GM18517 (cell line): ENCODE measurements around the gene SLC38A8.

Experiments
- ATAC-seq: cut with Tn5 transposase; IDR thresholded peaks from one replicate; pipeline ENCODE4 v1.9.1; 2021; ENCODE audit warnings: mild to moderate bottlenecking, moderate library complexity; ENCODE audit not compliant: unreplicated experiment

Gene SLC38A8

GRCh38 chr16:84042308-84042878, at the start of gene SLC38A8:
Gene SLC38A8 (minus strand): TSS chr16:84042795. CDS start chr16:84042157, 638 bp downstream.
- no peak for ATAC-seq

DNA sequence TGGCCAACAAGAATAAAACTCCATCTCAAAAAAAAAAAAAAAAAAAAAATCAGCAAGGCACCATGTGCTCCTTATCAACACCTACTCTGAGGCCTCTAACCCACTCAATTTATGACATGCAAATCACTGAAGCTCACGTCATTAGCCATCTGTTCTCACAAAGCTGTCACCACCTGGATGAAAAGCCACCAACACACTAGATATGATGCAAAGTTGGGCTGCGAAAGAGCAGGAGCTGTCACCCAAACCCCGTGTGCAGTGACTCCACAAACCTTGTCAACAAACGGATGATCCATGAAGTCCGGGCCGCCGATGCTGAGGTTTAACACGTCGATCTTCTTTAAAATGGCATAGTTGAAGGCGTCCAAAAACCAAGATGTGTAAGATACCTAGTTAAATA, 48.9 kb upstream of the SLC38A8 start:
- no peak for ATAC-seq

GRCh38 chr16:84090211-84090610, 47.6 kb upstream of the SLC38A8 start:
- ATAC-seq: no peak

DNA sequence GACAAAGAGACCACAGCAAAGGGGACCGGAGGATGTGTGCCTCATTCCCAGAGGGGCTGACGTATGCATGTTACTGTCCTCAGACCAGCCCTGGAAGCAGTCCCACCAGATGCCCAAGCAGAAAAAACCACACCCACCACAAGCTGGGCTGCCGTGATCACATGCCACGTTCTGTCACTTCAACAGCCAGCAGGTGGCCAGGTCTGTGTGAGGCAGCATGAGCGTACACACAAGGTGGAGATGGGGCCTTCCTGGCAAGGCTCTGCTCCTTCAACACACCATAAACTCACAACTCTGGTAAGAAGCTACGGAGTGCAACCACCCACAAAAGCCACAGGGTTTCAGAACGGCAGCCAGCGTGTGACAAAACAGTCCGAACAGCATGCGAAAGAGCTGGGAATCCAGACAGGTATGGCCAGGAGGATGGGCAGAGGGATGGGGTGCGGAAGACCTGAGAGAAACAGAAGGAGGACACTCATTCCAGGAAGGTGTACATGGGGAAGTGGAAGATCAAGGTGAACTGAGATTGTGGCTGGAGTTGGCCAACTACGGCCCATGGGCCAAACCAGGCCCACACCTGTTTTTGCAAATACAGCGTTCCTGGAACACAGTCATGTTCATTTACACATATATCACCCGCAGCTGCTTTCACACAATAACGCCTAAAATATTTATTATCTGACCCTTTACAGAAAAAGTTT, 46.2 kb upstream of the SLC38A8 start:
- ATAC-seq: peak; percentile 80

- no peak for ATAC-seq
Measured at GRCh38 chr16:84087466-84088151, 45.0 kb upstream of the SLC38A8 start.

DNA sequence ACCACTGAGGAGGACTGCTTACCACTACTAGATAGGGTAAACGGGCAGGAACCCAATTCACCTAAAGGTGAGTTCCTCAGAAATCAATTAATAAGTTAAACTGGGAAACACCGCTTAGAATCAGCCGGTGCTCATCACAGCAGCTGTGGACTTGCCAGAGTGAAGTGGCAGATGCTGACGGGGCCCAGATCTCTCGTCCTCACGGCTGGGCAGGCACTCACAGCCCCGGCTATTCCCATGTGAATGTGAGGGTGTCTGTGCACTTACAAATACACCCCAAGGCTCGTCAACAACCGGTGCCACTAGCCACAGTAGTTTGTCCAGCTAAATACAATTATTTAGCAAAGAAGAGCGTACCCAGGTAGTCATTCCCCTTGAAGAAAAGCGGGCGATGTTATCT, 44.4 kb upstream of the SLC38A8 start:
- ATAC-seq: no peak

DNA sequence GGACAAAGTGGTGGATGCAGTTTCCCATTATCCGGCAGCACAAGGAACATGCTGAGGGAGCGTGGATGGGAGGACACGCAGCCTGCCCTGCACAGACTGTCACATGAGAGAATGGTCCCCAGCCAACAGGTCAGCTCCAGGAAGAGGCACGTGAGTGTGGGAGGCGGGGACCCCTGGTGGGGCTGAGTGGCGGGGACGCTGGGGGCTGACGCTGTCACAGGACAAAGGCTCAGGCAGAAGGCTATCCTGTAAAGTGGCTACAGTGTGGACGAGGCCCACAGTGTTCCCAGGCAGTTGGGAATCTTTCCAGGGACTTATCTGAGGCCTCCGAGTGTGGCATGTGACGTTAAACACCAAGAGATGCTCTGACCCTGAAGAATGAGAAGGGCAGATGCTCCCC, 43.7 kb upstream of the SLC38A8 start:
- no peak for ATAC-seq

DNA sequence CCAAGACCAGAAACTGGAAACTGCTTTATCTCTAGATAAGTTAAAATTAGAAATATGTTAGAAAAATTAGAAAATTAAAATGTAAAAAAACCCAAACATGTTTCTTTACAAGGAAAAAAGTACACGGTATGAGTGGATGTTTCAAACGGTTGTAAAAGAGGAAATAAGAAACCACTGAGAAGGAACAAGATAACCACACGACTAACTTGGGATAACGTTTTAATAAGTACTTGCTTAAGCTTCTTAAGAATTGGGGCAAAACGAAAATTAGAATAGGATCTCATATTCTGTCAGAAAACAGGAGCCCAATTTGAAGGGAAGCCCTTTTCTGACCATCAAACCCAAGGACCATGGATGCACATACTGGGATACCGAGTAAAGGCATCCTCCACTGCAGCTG, 43.2 kb upstream of the SLC38A8 start:
- ATAC-seq: no peak

DNA sequence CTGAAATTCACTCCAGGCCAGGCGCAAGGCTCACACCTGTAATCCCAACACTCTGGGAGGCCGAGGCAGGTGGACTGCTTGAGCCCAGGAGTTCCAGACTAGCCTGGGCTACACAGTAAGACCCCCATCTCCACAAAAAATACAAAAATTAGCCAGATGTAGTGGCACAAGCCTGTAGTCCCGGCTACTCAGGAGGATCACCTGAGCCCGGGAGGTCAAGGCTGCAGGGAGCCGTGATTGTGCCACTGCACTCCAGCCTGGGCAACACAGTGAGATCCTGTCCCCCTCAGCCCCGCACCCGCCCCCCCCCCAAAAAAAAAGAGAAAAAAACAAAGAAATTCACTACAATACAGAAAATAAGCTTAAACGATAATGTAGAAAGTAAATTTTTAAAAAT, 42.7 kb upstream of the SLC38A8 start:
- no peak for ATAC-seq

DNA sequence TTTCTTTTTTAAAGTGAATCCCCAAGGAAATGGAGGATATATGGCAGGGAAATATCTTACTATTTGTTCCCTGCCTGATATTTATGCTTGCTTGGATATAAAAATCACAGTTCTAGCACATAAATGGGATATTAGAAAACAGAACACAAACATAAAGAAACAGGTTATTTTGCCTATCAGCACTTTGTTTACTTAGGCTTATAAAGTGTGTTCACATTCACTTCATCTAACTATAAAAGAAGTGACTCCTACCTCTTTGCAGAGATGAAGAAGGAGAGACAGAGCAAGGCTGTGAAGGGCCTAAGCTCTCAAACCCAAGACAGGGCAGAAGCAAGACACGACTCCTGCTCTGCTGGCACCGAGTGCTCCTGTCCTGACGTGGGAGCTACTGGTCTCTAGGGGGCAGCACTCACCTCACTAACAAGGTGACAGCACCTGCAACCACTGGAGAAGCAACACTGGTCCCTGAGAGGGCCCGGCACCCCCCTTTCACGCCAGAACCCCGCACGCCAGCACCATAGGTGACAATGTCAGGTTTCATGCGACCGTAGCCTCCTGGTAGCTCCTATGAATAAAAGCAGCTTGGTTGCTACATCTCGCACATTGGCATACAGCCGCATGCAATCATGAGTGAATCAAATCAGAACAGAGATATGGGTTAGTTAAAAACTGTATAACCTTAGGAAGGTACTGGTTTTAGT, 42.1 kb upstream of the SLC38A8 start:
- no peak for ATAC-seq

- no peak for ATAC-seq
Measured at GRCh38 chr16:84082835-84083569, 40.4 kb upstream of the SLC38A8 start.

DNA sequence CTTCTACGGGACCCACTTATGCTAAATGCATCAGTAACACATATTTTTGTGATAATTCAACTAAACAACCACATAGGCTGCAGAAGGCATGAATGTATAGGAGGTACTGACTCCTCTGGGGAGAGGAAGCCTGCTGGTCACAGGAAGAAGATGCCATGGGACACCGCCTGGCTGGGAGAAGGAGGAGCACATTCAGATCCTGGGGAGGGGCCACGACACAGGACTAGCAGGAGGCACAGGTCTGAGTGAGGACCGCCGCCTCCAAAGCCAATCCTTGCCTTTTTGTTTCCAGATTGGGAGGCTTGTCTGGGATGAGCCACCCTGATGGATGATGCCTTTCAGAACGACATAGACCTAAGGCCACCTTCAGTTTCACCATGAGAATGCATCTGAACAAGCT, 39.5 kb upstream of the SLC38A8 start:
- ATAC-seq: no peak

DNA sequence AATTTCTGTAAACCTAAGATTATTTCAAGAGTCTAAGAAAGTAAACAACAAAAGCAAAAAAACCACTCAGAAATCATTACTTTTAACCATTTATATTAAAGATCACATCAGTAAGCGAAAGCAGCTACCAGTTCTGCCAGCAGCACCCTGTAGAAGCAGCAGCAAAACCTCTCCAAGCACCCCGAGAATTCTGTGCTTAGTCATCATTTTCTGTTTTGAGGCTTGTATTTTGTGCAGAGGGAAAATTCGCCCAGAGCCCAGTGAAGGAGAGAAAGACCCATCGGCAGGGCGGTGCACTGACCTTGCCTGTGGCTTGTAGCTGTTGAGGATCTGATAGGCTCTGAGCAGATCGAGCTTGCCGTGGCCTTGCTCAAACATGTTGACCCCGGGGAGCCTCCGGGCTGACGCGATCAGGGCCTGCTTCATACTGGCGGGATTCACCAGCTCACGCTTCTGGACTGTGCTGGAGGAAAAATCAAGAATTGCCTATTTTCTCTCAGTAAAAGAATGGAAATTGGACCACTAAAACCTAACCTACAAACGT, 38.9 kb upstream of the SLC38A8 start:
- no peak for ATAC-seq

GRCh38 chr16:84080813-84081212, 38.2 kb upstream of the SLC38A8 start:
- no peak for ATAC-seq

DNA sequence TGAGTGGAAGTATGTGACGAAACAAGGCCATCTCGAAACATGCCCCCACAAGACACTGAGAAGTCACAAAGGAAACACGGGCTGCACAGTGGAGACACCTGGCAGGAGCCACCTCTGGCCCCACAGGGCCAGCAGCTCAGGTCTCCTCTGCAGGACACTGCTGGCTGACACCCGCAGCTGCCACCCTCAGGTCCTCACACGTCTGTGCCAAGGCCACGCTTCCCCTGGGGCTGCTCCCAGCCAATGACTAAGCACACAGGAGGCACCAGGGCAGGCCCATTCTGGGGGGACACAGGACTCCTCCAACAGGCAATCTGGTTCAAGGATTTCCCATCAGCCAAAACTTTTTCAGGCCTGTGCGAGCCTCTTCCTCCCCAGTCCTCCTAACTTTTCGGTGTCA, 37.8 kb upstream of the SLC38A8 start:
- no peak for ATAC-seq

DNA sequence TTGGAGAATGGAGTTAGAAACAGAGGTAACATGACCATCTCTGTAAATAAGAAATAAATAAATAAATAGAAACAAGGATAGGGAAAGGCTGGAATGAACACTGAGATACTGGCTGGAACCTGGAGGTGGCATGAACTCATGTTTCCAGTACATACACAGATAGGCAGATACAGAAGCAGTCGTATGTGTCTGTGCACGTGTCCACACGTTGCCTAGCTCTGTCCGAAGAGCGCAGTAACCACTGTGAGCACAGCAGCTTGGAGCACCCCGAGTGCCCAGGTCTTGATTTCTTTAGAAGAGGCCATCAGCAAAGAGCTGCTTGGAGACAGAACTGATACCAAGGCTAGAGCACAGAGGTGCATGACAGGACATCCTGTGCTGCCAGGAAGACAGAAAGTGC, 37.1 kb upstream of the SLC38A8 start:
- no peak for ATAC-seq

DNA sequence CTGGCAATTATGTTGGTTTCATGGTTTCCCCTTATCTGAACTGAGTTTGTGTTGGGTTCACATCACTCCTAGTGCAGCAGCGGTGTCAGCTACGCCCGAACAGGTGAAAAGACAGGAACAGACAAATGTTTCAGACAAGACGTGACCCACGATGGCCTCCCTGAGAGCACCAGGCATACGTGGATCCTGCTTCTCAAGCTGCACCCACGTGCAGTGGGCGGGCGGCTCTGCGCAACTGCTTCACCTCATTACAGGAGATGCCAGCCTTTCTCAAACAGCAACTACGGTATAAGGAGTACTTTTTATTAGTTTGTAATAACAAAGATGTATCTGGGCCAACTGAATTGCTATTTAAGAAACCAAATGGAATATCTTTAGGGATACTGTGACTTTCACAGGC, 32.8 kb upstream of the SLC38A8 start:
- no peak for ATAC-seq

DNA sequence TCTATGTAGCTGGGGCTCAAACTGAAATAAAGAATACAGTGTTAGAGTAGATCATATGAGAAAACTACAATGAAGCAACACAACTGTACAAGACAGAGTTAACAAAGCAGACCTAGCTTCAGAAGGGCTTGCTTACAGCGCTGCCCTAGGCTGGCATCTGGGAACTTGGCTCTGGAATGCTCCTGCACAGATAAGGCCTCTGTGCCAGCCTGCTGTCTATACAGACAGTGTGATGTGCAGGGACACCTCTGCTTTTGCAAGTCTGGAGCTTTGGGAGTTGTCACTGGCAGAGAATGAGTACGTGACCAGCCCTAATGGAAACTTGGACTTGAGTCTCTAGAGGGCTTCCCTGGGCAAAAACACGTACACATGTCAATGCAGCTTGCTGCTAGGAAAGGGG, 32.1 kb upstream of the SLC38A8 start:
- no peak for ATAC-seq

DNA sequence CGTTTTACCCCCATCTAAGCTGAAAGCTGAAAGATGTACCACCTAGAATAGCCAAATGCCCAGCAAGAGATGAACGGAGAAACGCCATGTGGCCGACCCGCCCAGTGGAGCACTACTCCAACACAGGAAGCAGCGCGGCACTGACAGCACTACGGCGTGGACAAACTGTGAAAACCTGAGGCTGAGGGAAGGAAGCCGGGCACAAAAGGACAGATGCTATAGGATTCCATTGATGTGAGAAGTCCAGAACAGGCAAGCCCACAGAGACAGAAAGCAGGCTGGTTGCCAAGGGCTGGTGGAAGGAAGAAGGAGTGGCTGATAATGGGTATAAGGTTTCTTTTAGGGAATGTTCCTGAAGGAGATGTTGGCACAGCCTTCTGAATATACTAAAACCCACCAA, 29.4 kb upstream of the SLC38A8 start:
- ATAC-seq: no peak

- no peak for ATAC-seq
Measured at GRCh38 chr16:84071121-84071520, 28.5 kb upstream of the SLC38A8 start.

DNA sequence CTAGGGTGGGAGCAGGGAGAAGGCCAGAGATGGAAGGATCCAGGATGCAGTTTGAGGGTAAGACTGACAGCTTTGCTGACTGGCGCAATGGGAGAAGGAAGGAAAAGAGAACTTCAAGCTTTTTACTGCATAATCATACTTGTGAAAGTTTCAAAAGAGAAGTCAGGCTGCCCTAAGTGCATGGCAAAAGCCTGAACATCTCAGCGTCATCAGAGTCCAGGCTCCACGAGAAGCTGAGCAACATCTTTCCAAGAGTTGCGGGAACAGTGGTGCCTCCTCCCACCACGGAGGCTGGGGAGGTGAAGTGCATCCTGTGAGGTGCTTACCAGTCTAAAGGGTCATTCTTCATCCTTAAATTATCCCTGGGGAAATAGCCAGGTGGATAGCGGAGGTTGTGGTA, 26.9 kb upstream of the SLC38A8 start:
- no peak for ATAC-seq
